ENCODE measurements around the gene WRAP53. TPM values are rescaled to one million over a fixed set of nuclear protein-coding genes. Genes with fewer than 3 reads are reported as not detected.

Gene WRAP53
- total and polyA plus RNA-seq, 2 of the 13 experiments (the other 11 are each of a cell fraction or from before 2014, with no cell fraction given), result 7.0 to 19.5 TPM

- no peak for TF ChIP-seq ZMAT5 (CRISPR knock-in tag; IDR thresholded peaks at IDR 0.05; ENCODE audit: borderline replicate concordance, low read depth)
- TF ChIP-seq ZNF800 (CRISPR knock-in tag; IDR thresholded peaks at IDR 0.05), result no peak
- TF ChIP-seq CENPT (CRISPR knock-in tag; IDR thresholded peaks at IDR 0.05; ENCODE audit: low read depth), result no peak
- TF ChIP-seq SRSF4 (IDR thresholded peaks at IDR 0.05; ENCODE audit: low read depth, low read length, poor library complexity, severe bottlenecking), result no peak
- TF ChIP-seq ZNF629 (CRISPR knock-in tag; conservative IDR thresholded peaks at IDR 0.05), result no peak
- no peak for TF ChIP-seq SNRNP70 (IDR thresholded peaks at IDR 0.05; ENCODE audit: low read depth, low read length)
- 0 out of 2 replicates have a peak, but pooled peaks have one; percentile 26 for TF ChIP-seq SP2 (CRISPR knock-in tag; IDR thresholded peaks at IDR 0.05)
- TF ChIP-seq BRCA1 (CRISPR knock-in tag; IDR thresholded peaks at IDR 0.05), result no peak; the same call in 1 of the 2 replicates
- TF ChIP-seq KDM1A (CRISPR knock-in tag; IDR thresholded peaks at IDR 0.05), result no peak
- TF ChIP-seq CEBPG (CRISPR knock-in tag; IDR thresholded peaks at IDR 0.05), result peak; percentile 19; the same call in 1 of the 2 replicates
- 0 out of 2 replicates have a peak, but pooled peaks have one; percentile 16 for TF ChIP-seq MYC (CRISPR knock-in tag; IDR thresholded peaks at IDR 0.05; ENCODE audit: borderline replicate concordance)
- no peak for TF ChIP-seq NCOA2 (CRISPR knock-in tag; IDR thresholded peaks at IDR 0.05)
- peak; percentile 24; the same call in 1 of the 2 replicates for TF ChIP-seq AHDC1 (CRISPR knock-in tag; IDR thresholded peaks at IDR 0.05; ENCODE audit: borderline replicate concordance)
- no peak for TF ChIP-seq FIP1L1 (IDR thresholded peaks at IDR 0.05; ENCODE audit: borderline replicate concordance, insufficient read depth, low read depth, low read length)
- 0 out of 2 replicates have a peak, but pooled peaks have one; percentile 16 for TF ChIP-seq HNF1B (CRISPR knock-in tag; IDR thresholded peaks at IDR 0.05)
- TF ChIP-seq ZSCAN5A (CRISPR knock-in tag; IDR thresholded peaks at IDR 0.05; ENCODE audit: borderline replicate concordance), result no peak
These were observed at the start of gene WRAP53 (continued) for GRCh38 chr17:7687908-7688807.
